NCI-H526 treated with DMSO at 0.1 percent for 48 hours (cell line): ENCODE data around the gene ZNRD2.
"Not testable (repeated sequence)": the region's sequence is repeated elsewhere in the genome, so short reads cannot be mapped to it uniquely, and the experiment has no call there.

Experiments
- DNase-seq: peaks from one replicate; lab custom pipeline; 2025; lab: John Stamatoyannopoulos, UW

Gene ZNRD2, protein sequence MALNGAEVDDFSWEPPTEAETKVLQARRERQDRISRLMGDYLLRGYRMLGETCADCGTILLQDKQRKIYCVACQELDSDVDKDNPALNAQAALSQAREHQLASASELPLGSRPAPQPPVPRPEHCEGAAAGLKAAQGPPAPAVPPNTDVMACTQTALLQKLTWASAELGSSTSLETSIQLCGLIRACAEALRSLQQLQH

DNA sequence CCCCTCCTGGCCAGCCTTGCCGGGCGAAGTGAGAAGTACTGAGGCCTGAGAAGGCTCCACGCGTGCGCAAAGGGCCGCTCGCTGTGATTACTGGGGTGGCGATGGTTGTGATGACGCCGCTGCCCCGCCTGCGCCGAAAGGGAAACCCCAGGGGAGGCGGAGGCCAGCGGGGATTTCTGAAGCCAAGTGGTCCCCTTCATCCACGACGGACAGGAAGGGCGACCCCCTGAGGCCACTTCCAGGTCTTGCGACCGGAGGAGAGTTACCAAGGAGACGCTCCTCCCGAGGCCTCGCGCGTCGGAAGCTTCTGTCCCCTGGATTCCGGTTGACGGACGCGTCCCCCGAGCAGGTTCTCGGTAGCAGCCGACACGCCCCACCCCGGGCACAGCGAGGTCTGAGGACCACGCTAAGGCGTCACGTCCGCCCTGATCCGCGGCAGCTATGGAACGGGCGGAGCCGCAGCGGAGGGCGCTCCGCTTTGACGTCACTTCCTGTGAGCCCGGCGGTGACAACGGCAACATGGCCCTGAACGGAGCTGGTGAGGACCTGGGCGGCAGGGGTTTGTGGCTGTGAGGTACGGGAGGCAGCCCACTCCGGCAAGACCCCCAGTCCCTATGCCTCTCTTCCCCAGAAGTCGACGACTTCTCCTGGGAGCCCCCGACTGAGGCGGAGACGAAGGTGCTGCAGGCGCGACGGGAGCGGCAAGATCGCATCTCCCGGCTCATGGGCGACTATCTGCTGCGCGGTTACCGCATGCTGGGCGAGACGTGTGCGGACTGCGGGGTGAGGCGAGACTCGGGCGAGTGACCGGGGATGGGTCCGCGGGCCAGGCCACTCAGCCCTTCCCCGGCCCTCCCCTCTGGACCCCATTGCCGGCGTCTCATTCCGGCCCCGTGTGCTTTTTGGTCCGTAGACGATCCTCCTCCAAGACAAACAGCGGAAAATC is at the start of gene ZNRD2:
Gene ZNRD2 (plus strand): TSS at position 505 of the 946 bp plus-strand sequence. CDS start 15 bp downstream, at position 520.
- peak; percentile 93 for DNase-seq

DNA sequence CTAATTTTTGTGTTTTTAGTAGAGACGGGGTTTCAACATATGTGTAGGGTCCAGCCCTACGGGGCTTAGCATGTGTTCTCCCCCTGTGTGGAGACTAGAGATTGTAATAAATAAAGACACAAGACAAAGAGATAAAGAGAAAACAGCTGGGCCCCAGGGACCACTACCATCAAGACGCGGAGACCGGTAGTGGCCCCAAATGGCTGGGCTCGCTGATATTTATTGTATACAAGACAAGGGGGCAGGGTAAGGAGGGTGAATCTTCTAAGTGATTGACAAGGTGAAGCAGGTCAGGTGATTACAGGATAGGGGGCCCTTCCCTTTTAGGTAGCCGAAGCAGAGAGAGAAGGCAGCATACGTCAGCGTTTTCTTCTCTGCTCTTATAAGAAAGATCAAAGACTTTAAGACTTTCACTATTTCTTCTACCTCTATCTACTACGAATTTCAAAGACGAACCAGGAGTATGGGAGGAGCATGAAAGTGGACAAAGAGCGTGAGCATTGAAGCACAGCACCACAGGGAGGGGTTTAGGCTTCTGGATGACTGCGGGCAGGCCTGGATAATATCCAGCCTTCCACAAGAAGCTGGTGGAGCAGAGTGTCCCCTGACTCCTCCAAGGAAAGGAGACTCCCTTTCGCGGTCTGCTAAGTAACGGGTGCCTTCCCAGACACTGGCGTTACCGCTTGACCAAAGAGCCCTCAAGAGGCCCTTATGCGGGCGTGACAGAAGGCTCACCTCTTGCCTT is 48.3 kb upstream of the ZNRD2 start:
- DNase-seq: not testable (repeated sequence)

DNA sequence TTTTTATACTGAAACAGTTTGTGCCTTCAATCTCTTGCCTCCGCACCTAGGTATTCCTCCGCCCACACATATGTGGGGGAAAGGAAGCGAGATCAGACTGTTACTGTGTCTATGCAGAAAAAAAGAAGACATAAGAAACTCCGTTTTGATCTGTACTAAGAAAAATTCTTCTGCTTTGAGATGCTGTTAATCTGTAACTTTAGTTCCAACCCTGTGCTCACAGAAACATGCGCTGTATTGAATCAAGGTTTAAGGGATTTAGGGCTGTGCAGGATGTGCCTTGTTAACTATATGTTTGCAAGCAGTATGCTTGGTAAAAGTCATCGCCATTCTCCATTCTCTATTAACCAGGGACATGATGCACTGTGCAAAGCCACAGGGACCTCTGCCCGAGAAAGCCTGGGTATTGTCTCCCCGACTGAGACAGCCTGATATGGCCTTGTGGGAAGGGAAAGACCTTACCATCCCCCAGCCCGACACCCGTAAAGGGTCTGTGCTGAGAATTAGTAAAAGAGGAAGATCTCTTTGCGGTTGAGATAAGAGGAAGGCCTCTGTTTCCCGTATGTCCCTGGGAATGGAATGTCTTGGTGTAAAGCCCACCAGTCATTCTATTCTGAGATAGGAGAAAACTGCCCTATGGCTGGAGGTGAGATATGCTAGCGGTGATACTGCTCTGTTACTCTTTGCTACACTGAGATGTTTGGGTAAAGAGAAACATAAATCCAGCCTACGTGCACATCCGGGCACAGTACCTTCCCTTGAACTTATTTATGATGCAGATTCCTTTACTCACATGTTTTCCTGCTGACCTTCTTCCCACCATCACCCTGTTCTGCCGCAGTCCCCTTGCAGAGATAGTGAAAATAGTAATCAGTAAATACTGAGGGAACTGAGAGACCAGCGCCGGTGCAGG is 47.3 kb upstream of the ZNRD2 start:
- not testable (repeated sequence) for DNase-seq

DNA sequence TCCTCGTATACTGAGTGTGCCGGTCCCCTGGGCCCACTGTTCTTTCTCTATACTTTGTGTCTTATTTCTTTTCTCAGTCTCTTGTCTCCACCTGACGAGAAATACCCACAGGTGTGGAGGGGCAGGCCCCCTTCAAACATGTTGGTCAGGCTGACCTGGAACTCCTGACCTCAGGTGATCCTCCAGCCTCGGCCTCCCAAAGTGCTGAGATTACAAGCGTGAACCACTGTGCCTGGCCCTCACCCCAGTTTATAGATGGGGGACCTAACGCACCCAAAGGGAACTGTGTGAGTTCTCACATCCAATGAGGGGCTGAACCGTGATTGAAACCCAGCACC is 46.7 kb upstream of the ZNRD2 start:
- not testable (repeated sequence) for DNase-seq

DNA sequence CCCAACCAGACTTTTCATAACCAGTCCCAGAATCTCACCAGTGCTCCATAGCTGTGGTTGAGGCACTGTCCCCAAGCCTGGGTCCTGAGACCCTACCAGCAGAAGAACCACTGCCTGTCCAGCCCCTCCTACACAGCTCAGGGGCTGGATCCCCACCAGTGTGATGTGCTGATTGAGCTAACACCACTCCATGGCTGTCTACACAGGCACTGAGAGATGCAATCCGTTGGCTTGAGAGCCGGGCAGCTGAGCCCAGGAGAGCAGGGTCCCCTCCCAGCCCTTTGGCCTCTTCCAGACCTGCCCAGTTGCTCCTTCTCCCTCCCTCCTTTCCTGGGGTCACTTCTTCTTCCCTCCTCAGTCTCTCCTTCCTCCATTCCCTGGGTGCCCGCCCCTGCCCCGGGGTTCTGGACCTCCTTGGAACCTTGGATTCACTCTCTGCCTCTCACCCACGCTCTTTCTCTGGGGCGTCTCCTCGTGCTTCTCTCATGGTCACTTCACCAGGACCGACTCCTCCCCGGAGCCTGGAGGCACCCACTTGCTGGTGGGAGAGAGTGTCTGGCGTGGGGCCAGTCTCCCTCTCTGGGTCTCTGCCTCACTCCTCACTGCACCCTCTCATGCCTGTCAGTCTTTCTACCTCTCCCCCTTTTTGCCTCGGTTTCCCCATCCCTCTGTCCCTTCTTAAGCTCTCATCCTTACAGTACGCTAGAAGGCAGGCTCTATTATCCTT is 46.1 kb upstream of the ZNRD2 start:
- no peak for DNase-seq

DNA sequence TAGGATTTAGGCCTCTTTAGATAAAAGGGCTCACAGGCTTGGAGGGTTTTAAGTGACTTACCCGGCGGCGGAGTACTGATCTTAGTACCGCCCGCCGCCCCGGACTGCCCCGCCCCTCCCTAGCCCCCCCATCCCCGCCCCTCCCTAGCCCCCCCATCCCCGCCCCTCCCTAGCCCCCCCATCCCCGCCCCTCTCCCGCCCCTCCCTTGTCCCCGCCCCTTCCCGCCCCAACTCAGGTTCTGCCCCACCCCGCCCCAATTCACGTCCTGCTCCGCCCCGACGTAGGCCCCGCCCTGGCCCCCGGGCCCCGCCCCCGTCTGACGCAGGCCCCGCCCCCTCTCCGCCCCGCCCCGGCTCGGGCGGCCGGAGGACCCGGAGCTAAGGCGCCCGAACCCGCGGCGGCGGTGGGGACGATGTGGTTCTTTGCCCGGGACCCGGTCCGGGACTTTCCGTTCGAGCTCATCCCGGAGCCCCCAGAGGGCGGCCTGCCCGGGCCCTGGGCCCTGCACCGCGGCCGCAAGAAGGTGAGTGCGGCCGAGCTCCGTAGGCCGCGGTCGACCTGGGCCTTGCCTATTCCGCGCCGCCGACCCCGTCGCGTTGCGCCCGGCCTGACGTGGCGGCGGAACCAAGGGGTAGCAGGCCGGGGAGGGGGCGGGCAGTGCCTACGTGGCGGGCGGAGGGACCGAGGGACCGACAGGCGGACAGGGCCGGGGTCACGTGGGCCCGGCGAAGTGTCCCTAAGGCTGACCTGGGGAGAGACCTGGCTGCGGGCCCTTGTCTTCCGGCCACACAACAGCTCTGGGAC is 45.3 kb upstream of the ZNRD2 start, which contains the start of gene SCYL1:
Gene SCYL1 (plus strand): TSS at position 343 of the 805 bp plus-strand sequence. CDS start 71 bp downstream, at position 414.
- DNase-seq: peak; percentile 45

DNA sequence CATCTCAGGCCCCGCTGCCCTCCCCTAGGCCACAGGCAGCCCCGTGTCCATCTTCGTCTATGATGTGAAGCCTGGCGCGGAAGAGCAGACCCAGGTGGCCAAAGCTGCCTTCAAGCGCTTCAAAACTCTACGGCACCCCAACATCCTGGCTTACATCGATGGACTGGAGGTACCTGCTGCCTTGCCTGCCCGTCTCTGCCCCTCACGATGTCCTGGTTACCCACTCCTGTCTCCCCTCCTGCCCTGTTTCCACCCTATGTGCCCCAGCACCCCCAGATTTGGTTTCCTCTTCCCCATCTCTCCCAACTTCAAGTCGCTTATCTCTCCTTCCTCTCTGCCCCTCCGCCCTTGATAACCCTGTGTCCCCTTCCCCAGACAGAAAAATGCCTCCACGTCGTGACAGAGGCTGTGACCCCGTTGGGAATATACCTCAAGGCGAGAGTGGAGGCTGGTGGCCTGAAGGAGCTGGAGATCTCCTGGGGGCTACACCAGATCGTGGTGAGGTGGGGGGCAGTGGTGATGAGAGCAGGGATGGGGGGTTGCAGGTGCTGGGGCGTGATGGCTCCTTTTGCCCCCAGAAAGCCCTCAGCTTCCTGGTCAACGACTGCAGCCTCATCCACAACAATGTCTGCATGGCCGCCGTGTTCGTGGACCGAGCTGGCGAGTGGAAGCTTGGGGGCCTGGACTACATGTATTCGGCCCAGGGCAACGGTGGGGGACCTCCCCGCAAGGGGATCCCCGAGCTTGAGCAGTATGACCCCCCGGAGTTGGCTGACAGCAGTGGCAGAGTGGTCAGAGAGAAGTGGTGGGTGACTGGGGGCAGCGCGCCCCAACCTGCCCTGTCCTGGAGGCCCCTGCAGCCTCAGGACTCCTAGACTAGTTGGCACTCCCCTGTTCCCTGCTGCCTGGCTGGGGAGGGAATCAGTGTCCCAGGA is 44.5 kb upstream of the ZNRD2 start:
- DNase-seq: no peak

DNA sequence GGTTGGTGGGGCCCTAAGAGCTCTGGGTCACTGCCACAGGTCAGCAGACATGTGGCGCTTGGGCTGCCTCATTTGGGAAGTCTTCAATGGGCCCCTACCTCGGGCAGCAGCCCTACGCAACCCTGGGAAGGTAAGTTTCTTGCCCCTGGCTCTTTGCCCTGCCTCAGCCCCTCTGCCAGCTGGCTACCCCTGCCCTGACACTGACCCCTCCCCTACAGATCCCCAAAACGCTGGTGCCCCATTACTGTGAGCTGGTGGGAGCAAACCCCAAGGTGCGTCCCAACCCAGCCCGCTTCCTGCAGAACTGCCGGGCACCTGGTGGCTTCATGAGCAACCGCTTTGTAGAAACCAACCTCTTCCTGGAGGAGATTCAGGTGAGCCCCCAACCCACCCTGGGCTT is 43.5 kb upstream of the ZNRD2 start:
- no peak for DNase-seq

DNA sequence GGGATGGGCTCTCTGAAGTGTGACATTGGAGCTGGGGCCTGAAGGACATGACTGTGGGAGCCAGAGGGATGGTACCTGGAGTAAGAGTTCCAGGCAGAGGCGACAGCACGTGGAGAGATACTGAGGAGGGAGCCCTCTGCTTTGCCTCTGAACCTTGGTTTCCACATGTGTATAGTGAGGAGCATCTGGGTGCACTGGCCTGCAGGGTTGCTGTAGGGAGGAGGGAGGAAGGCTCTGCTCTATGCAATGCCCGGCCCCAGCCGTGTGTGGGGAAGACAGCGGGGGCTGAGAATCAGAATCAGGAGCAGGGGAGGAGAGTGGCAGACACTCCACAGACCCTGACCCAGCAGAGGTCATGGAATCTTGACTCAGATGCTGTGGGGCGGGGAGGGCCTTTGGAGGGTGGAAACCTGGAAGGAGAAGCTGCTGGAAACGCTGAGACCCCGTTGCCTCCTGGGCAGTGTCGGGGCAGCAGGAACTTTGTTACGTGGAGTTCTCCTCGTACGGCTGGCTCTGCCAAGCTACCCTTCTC is 41.4 kb upstream of the ZNRD2 start:
- no peak for DNase-seq

DNA sequence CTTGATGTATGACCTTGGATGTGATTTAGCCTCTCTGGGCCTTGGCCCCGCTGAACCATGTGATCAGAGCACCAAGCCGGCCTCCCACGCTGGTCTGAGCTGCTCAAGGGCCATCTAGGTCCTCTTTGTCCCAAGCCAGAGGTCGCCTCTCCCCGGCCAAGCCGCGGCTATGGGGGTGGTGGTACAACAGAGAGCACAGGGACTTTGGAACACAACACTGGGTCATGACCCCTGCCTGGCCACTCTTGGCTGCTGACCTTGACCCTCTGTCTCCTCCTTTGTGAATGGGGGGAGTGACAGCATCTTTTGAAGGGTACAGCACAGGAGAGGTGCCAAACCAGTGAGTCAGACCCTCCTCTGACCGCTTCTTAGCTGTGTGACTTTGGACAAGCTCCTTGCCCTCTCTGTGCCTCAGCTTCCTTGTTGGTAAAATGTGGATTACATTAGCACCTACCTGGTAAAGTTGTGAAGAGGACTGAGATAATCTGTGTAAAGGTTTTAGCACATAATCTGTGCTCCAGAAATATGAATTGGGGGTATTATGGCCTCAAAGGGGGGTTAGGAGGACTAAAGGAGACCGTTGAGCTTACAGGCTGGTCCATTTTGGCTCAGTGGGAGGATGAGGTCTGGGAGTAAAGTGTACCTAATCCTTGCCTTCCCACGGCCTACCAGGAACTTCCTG is 40.7 kb upstream of the ZNRD2 start:
- no peak for DNase-seq

DNA sequence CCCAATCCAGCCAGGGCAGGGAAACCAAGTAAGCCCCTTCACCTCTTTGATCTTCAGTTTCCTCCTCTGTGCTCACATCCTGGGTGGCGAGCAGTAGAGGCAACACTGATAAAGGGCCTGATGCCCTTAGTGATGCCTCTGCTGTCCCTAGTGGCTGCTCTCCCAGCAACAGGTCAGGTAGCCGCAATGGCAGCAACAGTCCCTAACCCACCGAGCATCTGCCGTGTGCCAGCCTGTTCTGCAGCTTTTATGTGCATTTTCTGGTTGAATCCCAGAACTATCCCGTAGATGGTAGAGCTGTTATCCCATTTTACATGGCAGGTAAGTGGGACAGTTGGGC is 40.1 kb upstream of the ZNRD2 start:
- no peak for DNase-seq

DNA sequence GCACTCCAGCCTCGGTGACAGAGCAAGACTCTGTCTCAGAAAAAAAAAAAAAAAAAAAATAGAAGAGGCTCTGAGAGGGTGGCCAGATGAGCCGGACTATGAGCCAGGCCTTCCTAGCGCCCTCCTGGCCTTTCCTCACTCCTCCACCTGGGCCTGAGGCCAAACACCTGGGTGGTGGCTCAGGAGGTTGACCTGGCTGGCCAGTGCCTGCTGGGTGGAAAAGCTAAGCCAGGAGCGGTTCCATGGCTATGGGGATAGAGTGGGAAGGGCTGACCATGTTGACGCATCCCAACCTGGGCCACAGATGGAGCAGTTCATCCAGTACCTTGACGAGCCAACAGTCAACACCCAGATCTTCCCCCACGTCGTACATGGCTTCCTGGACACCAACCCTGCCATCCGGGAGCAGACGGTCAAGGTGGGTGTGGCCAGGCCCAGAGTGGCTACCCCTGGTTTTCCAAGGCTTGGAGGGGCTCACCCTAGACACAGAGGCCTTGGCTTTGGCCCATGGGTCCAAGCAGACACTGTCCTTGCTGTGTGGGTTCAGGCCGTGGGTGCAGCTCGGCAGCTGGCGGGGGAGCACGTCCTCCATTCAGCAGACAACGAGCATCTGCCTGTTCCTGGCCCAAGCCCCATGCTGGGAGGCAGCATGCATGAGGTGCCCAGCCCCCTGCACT is 37.8 kb upstream of the ZNRD2 start:
- no peak for DNase-seq

DNA sequence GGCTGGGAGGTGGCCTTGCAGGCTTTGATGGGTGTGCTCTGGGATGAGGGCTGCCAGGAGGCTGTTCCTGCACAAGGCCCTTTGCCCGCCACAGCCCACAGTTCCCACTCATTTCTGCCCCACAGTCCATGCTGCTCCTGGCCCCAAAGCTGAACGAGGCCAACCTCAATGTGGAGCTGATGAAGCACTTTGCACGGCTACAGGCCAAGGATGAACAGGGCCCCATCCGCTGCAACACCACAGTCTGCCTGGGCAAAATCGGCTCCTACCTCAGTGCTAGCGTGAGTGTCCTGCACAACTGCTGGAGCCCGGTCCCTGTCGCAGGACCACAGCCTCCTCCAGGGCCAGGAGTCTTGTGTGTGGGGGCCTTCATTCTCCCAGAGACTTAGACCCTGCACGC is 35.2 kb upstream of the ZNRD2 start:
- no peak for DNase-seq

DNA sequence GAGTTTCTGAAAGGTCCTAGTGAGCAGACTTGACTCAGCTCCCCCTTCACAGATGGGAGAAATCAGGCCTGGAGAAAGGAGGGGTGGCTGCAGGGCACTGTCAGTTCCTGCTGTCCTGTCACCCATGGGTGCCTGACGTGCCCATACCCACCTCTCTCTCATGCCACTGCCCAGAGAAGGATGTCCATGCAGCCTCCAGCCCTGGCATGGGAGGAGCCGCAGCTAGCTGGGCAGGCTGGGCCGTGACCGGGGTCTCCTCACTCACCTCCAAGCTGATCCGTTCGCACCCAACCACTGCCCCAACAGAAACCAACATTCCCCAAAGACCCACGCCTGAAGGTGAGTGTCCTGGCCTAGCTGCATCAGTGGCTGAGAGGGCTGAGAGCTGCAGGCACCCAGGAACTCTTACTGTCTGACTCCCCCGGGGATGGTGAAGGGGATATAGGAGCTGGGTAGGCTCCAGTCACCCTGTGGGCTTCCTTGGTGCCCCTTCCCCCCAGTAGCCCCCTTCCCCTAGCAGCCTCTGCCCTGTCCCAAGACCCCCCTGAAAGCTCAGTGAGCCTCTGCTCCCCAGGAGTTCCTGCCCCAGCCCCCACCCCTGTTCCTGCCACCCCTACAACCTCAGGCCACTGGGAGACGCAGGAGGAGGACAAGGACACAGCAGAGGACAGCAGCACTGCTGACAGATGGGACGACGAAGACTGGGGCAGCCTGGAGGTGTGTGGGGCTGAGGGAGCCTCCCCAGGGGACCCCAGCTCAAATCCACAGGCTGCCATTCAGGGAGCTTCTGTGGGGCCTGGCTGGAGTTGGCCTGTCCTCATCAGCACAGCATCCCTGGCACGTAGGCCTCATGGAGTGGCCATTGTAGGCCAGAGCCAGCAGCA is 33.6 kb upstream of the ZNRD2 start:
- no peak for DNase-seq

DNA sequence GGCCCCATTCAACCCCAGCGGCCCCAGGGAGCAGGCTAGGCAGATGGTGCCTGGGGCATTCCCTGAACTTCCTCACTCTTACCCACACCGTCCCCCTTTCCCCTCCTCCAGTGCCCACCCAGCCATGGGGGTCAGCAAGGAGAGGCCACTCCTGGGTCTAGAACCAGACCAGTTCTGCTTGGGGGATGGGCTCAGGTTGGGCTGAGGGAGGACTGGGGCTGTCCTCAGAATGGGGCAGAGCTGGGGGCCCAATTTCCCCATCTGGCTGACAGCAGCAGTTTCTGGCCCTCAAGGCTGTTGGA is 33.0 kb upstream of the ZNRD2 start:
- no peak for DNase-seq

DNA sequence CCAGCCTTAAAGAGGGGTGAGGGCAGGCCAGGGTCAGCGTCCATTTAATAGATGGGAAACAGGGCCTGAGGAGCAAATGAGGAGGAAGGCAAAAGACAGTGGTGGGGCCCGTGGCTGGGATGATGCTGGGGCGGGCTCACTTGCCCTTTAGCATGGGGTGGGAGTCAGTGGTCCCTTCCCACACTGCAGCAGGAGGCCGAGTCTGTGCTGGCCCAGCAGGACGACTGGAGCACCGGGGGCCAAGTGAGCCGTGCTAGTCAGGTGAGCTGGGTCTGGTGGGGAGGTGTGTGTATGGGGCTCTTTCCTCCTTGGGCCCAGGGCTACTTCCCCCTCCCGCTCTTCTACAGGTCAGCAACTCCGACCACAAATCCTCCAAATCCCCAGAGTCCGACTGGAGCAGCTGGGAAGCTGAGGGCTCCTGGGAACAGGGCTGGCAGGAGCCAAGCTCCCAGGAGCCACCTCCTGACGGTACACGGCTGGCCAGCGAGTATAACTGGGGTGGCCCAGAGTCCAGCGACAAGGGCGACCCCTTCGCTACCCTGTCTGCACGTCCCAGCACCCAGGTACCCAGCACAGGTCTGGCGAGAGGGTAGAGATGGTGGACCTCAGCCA is 32.6 kb upstream of the ZNRD2 start:
- DNase-seq: no peak
